Fibroblast of skin of scalp (primary cell): Measurements from ENCODE around the gene EIF4G3.
A peak's percentile ranks its signal among the peaks of the same experiment; 100 is the strongest.
"Not testable (repeated sequence)": the region's sequence is repeated elsewhere in the genome, so short reads cannot be mapped to it uniquely, and the experiment has no call there.

ENCODE experiments used
- DNase-seq: peaks from one replicate; pipeline ENCODE4 v3.0.0-alpha.2; 2013

EIF4G3 gene

DNA sequence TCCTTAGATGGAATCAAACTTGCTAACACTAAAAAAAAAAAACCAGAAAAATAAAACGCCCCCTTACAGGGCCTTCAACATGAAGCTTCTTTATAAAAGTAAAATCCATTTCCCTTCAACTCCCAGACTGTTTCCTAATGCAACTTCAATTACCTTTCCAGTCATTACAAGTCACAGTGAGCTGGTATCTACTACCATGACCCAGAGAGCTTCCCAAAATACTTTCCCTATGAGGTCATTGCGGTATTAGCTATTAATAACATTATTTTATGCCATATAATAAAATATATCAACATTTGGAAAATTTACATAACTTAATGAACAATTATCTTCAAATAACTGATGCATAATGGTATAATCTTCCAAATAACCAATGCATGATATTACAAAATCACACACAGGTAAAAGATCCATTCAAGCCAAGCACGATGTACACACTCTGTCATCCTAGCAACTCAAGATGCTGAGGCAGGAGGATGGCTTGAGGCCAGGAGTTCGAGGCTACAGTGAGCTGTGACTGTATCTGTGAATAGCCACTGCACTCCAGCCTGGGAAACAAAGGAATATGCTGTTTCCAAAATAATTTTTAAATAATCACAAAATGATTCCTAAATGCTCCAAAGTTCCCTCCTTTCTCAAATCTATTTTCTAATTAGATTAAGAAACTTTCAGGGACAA lies 24.1 kb downstream of the EIF4G3 start:
- DNase-seq: peak; percentile 43

DNA sequence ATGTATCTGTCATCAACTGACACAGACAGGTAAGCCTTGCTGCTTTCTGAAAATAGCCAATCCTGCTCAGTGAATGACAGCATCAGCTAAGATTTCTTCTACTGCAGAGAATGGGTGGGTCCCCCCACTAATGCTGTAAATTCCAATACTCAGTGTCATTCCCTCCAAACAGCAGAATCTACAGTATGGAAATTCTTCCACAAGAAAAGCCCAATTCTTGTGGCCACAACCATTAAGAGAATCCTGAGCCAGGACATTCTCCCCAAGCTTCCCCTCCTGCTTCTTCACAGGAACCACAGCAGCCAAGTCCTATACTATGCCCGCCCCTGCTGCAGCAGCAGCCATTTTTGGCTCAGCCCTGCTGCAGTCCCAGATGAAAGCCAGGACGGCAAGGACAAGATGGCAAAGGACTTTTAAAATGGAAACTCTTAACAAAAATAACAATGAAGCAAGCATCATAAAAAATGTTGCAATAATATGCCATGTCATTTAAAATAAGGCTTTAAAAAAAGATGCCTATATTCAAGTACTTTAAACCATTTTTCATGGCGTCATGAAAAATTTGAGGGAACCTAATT lies 26.8 kb downstream of the EIF4G3 start:
- DNase-seq: peak; percentile 98

DNA sequence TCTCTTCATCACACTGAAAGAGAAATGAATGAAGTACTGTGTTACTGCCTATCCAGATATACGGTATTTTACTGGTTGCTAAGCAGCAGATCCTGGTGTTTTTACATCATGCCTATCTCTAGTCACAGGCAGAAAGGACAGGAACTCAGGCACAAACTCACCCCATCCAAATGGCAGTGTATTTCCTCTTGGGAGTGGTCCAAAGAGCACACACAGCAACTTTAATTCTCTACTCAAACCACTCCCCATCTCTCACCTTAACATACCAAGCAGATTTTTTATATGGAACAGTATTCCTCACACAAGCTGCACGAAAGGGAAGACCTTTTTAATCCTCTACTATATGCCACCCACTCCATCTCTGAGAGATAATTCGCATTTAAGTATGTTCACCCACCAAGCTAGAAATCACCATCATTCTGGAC lies 27.3 kb downstream of the EIF4G3 start:
- peak; percentile 69 for DNase-seq

DNA sequence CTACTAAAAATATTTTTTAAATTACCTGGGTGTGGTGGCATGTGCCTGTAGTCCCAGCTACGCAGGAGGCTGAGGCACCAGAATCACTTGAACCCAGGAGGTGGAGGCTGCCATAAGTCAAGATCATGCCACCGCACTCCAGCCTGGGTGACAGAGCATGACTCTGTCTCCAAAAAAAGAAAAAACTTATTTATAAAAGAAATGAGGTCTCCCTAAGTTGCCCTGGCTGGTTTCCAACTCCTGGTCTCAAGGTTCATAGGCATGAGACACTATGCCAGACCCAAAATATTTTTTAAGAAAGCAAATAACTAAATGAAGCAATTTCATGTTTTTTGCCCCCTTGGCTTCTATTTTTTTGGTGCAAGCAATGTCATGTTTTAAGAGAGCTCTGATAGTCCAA lies 32.9 kb downstream of the EIF4G3 start:
- peak; percentile 31 for DNase-seq

DNA sequence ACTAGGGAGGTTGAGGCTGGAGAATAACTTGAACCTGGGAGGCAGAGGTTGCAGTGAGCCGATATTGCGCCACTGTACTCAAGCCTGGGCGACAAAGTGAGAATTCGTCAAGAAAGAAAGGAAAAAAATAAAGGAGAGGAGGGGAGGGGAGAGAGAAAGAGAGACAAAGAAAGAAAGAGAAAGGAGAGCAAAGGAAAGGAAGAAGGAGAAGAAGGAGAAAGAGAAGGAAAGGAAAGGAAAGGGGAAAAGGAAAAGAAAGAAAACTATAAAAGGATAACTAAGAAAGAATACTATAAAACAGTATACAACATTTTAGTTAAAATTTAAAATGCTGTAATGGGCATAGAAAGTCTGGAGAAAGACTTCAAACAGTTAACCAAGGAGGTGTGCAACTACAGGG lies 33.6 kb downstream of the EIF4G3 start:
- no peak for DNase-seq

DNA sequence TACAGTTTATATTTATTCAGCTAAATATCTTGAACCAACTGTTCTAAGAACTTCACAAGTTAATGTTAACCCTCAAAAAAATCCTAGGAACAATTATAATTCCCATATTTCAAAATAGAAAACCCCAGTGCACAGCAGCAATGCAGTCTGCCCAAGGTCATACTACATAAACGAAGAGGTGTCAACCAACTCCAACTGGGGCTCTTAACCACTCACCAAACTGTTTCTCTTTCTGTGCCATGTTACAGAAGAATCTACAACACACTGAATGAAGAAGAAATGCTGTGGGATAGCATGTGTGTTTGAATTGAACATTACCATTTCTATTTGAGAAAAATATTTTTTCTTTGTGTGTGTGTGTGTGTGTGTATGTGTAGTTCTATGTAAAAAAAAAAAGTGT lies 35.7 kb downstream of the EIF4G3 start:
- no peak for DNase-seq

DNA sequence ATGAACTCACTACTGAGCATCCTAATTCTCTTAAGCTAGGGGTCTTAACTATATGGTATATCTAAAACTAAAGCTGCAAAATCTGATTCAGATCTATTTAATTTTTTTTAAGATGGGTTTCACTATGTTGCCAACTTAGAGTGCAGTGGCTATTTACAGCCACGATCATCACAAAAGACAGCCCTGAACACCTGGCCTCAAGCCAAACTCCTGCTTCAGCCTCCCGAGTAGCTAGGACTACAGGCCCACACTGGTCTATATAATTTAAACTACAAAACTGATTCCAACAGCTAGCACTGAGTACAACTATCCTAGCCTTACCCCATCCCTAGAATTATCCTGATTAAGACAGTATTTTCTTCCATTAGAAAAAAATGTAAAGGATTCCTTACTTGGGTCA lies 37.1 kb downstream of the EIF4G3 start:
- peak; percentile 18 for DNase-seq

DNA sequence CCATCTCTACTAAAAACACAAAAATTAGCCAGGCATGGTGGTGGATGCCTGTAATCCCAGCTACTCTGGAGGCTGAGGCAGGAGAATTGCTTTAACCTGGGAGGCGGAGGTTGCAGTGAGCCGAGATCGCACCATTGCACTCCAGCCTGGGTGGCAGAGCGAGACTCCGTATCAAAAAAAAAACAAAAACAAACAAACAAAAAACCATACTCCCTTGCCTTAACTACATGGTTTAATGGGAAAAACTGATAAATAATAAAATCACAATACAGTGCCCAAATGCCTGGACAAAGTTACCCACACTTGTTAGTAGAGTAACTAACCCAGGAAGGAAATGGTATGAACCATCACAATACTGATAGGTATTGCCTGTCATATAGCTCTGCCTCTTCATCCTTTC lies 40.4 kb downstream of the EIF4G3 start:
- DNase-seq: not testable (repeated sequence)

DNA sequence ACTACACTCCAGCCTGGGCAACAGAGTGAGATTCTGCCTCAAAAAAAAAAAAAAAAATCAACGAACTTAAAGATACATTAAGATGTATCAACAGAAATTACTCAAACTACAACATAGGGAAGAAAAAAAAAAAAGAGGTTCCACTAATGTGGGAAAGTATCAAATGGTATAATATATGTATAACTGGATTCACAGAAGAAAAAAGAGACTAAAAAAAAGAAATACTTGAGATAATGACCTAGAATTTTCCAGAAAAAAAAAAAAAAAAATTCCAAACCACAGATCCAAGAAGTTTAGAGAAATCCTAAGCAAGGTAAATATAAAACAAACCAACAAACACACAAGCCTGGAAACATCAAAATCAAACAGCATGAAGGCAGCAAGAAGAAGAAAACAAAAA lies 45.5 kb downstream of the EIF4G3 start:
- DNase-seq: no peak

DNA sequence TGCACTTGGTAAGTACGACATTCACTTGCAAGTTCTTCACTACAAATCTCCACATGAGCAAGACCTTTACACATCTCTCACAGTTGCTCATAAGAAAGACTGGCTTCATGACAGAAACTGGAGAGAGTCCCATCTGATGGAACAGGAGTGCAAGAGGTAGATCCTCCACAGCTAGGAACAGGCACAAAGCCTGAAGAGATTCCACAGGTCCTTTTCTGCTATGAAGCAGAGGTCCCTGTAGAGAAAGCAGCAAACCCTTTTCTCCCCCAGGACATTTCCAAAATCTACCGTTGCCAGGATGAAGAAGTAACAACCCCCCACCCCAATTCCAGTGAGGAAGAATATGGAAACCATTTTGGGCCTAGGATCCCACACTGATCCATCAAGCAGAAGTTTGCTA lies 47.3 kb downstream of the EIF4G3 start:
- DNase-seq: no peak

DNA sequence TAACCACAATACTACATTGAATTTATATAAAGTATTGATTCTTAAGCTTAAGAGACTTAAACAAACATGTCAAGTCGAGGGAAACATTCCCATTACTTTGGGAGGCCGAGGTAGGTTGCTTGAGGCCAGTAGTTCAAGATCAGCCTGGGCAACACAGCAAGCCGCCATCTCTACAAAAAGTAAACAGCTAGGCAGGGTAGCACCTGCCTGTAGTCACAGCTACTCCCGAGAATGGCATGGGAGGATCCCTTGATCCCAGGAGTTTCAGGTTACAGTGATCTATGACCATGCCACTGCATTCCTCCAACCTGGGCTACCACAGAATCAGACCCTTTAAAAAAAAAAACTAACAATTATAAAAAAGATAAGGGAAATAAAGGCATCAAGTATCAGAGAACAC lies 50.4 kb downstream of the EIF4G3 start:
- no peak for DNase-seq

DNA sequence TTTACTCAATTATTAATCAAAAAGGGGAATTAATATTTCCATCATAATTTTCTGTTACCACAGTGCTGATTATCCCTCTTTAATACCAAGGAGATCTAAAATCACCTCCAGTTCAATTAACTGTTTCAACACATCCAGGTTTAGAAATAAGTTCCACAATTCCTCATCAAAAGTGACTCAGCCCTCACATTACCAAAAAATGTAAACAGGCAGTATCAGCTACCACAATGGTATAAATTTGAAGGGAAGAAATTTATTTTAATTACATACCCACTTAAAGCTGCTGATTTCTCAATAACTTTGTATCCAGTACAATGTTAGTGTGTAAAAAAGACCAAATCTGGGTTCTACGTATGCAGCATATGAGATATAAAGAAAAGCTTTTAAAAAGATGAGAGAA lies 51.9 kb downstream of the EIF4G3 start:
- DNase-seq: peak; percentile 30

DNA sequence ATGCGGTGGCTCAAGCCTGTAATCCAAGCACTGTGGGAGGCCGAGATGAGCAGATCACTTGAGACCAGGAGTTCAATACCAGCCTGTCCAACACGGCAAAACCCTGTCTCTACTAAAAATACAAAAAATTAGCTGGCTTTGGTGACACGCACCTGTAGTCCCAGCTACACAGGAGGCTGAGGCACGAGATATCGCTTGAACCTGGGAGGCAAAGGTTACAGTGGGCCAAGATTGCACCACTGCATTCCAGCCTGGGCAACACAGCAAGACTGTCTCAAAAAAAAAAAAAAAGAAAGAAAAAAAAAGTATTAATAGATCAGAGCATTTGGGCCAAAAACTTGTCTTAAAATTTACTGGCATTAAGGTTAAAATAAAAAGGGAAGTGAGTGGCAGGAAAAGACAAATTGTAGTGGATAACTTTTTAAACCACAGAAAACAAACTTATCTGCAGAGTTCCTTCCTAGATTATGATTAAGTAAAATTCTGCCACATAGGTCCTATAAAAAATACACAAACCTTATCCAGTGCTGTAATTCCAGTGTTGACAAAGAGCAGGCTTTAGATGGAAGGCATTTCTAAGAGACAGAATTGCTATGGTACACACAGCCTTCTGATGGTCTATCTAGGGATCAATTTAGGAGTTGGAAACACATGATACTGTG lies 53.3 kb downstream of the EIF4G3 start:
- no peak for DNase-seq

DNA sequence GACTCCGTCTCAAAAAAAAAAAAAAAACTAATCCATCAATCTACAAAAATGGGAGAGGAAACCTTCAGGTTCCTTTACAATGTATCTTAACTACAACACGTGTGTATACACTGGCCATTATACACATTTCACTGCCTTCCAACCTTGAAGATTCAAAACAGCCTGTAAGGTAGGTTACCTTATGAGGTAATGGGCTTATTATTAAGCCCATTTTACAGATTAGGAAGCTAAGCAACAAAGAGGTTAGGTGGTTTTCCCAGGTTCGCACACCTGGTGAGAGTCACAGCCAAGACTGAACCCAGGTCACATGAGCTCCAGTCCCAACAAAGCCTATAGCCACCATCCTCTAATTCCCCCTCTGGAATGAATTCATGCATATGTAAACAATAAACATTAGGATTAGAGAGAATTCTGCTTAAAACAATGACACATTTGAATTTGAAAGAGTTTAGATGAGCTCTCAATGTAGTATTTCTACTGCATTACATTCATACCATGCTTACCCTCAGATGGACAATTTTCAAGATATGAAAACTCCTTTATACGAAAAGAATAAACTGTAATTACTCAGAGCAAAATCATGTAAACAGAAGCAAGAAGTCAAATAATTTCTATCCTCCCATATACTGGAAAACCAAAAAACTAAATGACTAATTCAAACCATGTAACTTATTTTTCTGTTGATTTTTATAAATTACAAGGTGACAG lies 54.8 kb downstream of the EIF4G3 start:
- no peak for DNase-seq

DNA sequence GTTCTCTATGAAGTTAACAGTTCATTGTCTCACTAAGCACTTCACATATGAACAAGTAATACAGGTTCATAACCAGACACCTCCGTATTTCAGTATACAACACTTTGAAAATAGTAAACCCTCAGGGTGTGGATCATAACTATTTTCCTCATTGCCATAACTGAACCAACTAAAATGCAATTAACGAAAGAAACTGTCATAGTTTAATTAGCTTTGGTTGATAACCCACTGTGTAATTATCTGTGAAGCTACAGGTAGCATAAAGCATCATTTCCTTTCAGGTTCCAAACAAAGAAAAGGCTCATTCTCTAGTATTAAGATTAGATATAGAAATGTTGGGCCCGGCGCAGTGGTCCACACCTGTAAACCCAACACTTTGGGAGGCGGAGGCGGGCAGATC lies 58.5 kb downstream of the EIF4G3 start:
- DNase-seq: no peak

DNA sequence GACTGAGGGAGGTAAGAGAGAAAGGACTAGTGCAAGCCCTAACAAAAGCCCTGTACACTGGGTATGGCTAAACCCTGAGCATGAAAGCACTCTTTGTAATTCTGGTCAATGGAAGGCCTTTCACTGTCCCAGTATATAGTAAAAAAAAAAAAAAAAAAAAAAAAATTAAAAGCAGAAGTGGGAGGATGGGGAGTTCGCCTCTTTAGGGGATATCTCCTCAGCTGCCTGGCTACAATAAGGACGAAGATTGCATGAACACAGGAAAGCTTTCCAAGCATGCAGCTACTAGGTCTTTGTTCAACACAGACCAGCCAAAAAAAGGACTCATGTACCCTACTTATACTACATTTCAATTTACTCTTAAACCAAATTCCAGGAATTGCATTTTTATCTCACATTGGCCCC lies 59.1 kb downstream of the EIF4G3 start:
- DNase-seq: no peak

DNA sequence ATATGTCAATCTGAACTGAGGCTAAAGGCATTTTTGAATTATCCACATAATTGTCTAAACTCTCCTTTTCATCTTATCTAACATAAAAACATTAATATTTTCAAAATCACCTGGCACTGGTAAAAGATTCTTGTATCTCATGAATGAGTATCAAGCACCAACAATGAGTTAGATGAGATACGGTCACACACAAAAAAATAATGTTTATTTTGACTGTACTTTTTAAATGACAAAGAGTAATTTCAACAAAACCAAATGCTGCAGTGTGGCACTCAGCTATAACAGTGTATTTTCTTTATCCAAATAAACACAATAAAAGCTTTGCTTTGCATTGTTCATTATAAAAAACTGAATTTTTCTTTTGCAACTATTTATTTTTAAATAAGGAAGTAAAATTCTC lies 59.5 kb downstream of the EIF4G3 start:
- DNase-seq: no peak

DNA sequence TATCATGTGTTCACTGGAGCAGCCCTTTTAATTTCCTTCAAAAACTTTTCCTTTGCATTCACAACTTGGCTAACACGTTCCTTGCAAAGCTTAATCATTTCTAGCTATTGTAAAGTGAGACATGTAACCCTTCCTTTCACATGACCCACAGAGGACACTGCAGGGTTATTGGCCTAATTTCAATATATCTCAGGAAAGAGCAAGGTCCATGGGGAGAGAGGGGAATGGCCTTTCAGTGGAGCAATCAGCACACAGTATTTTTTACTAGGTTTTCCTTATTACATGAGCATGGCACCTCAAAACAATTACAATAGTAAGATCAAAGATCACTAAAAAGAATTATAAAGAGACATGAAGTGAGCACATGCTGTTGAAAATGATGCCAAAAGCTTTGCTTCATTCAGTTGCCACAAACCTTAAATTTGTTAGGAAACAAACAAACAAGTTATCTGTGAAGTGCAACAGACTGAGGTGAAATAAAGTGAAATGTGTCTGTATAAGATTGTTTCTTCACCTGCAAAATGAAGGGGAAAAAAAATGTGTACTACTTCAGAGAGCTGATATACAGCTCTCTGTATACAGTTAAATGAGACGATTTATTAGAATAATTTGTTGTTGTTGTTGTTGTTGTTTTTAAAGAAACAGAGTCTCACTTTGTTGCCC lies 61.5 kb downstream of the EIF4G3 start:
- DNase-seq: no peak

DNA sequence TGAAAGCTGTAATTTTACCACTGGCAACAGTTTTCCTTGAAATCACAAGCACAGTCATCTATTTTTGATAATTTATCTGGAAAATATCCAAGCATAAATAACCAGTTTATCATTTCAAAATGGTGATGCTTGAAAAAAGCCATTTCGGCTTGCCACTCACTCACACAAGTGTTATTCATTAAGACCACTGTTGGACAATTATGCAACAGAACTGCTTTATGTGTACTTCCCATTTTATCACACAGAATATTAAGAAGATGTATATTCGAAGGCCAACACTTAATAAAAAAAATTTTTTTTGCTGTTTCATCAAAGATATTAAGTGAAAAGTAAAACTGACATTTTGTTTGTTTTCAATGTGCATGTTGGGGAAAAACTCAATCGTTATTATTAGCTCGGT lies 62.3 kb downstream of the EIF4G3 start:
- no peak for DNase-seq

DNA sequence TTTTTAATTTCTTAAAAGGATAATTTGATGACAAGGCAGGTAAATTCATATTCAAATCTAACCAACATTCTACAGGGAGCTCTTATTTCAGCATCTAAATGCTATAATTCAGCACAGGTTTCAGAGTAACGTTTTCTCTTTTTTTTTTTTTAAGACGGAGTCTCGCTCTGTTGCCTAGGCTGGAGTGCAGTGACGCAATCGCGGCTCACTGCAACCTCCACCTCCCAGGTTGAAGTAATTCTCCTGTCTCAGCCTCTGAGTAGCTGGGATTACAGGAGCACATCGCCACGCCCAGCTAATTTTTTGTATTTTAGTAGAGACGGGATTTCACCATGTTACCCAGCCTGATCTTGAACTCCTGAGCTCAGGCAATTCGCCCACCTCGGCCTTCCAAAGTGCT lies 66.5 kb downstream of the EIF4G3 start:
- DNase-seq: no peak

DNA sequence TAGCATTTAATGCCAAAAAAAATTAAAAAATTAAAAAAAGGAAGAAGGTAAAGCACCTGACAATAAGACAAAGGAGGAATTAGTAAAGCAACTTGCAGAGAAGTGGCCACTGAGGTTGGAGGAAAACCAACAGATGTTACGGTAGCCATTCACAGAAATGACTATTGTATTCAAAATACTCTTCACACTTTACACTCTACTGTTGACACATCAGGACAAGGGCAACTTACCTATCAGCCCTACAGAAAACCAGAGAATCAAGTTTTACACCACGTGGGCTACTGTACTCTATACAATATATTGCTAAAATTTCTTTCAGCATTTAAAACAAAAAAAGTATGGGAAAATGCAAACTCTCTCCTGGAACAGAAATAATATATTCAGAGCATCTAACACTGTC lies 70.0 kb downstream of the EIF4G3 start:
- DNase-seq: no peak

DNA sequence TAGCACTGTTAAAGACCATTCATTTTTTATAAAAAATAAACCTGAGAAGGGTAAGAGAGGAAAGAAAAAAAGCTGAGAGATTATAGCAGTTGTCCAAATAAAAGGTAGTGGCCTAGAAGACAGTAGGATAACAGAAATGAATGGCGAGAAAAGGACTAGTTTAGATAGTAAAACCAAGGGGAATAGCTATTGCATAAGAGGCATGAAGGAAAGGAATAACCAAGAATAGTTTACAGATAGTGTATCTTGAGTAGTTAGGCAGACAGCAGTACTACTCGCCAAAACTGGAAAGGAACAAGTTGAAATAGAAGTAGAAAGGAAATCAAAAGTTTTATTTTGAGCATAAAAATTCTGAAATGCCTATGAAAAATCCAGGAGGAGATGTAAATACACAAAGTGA lies 70.5 kb downstream of the EIF4G3 start:
- no peak for DNase-seq

DNA sequence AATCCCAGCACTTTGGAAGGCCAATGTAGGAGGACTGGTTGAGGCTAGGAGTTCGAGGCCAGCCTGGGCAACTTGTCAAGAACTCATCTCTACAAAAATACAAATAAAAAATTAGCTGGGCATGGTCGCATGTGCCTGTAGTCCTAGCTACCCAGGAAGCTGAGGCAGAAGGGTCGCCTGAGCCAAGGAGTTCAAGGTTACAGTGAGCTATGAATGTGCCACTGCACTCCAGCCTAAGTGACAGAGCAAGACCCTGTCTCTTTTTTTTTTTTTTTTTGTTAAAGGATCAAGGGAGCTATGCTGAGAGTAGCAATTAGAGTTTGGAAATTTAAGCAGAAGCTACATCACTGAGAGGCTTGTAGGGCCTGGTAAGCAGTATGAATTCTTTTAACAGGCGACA lies 70.9 kb downstream of the EIF4G3 start:
- no peak for DNase-seq
